HCT116 (cell line): Measurements from ENCODE around the gene RTTN. TPM values are rescaled to one million over a fixed set of nuclear protein-coding genes. Genes with fewer than 3 reads are reported as not detected.

Source experiments
- ATAC-seq: fragments of 200-7000 bp; cut with Tn5 transposase; 2 replicates; pipeline ENCODE4 v1.9.1; 2020; ENCODE audit warnings: mild to moderate bottlenecking, moderate library complexity
- BruUV-seq: library from RNA; stranded (reverse); fragments of 400-500 nt; replicated peaks from 2 replicates; lab custom pipeline; 2021; lab: Mats Ljungman, UMichigan
- CTCF ChIA-PET: fragments of 300-600 bp; sonication (Branson Sonifier 250); formaldehyde crosslinking; loops from one replicate; lab custom pipeline; 2021; ENCODE audit warnings: antibody characterized with exemption; lab: Charles Lee
- POLR2A ChIA-PET: fragments of 300-600, 350-600 bp; sonication (Branson Sonifier 250); formaldehyde crosslinking; loops from one replicate; lab custom pipeline; 2021; ENCODE audit warnings: antibody characterized with exemption; lab: Charles Lee
- RAD21 ChIA-PET, 2 experiments: fragments of 300-600 bp; sonication (Branson Sonifier 250); formaldehyde crosslinking; loops; one replicate each; lab custom pipeline; 2023; ENCODE audit warnings: low total read pairs in 2 of 2; ENCODE audit not compliant: uncharacterized antibody in 2 of 2, unreplicated experiment in 2 of 2, low non-redundant PET in 1 of 2; lab: Charles Lee
- DNase-seq: peaks from one replicate; pipeline ENCODE4 v3.0.0-alpha.2; 2010; ENCODE audit warnings: low read depth, low spot score
- H2AFZ ChIP-seq: fragments of 200-600 bp; shearing (Covaris generic), sonication (generic); 2 replicates; pipeline ENCODE4 v1.6.1; 2017; ENCODE audit warnings: low read depth, mixed run types, mixed read lengths, antibody characterized with exemption, low read length; ENCODE audit not compliant: poor library complexity, severe bottlenecking
- H3K27ac ChIP-seq: 2 replicates; pipeline ENCODE4 v1.5.1; 2012; ENCODE audit warnings: low read depth, low read length
- H3K27me3 ChIP-seq: fragments of 200-600 bp; sonication (generic); 2 replicates; pipeline ENCODE4 v1.6.1; 2016; ENCODE audit warnings: mixed run types, low read length, mixed read lengths; ENCODE audit not compliant: insufficient read depth
- H3K36me3 ChIP-seq, 2 experiments: fragments of 200-500 bp in 1 of 2; fragments of 200-600 bp in 1 of 2; sonication (Bioruptor generic) in 1 of 2; sonication (generic) in 1 of 2; 2 replicates each; pipeline versions ENCODE4 v1.5.1 to v1.6.1; 2014 to 2016; ENCODE audit warnings: low read length in 2 of 2, inconsistent platforms in 1 of 2, mixed read lengths in 1 of 2, mixed run types in 1 of 2; ENCODE audit not compliant: insufficient read depth in 2 of 2, control insufficient read depth in 1 of 2
- H3K4me1 ChIP-seq, 2 experiments: fragments of 200-600 bp in 1 of 2; sonication (generic) in 1 of 2; 2 replicates each; pipeline versions ENCODE4 v1.5.1 to v1.6.1; 2012 to 2017; ENCODE audit warnings: low read length in 2 of 2, inconsistent platforms in 1 of 2, mild to moderate bottlenecking in 1 of 2, mixed read lengths in 1 of 2, mixed run types in 1 of 2, moderate library complexity in 1 of 2; ENCODE audit not compliant: insufficient read depth in 2 of 2, control insufficient read depth in 1 of 2
- H3K4me2 ChIP-seq: fragments of 200-600 bp; sonication (generic); 2 replicates; pipeline ENCODE4 v1.6.1; 2017; ENCODE audit warnings: mixed run types, low read length, mixed read lengths
- H3K4me3 ChIP-seq, 2 experiments: fragments of 200-600 bp in 1 of 2; sonication (generic) in 1 of 2; replicated peaks in 1 of 2; 2 replicates each; pipeline ENCODE4 v1.5.1; 2011 to 2016; ENCODE audit warnings: low read length in 2 of 2, control low read depth in 1 of 2, low read depth in 1 of 2, mild to moderate bottlenecking in 1 of 2, mixed read lengths in 1 of 2, mixed run types in 1 of 2
- H3K79me2 ChIP-seq: fragments of 200-600 bp; sonication (generic); 2 replicates; pipeline ENCODE4 v1.6.1; 2017; ENCODE audit warnings: mild to moderate bottlenecking, mixed run types, low read length, moderate library complexity, mixed read lengths; ENCODE audit not compliant: insufficient read depth
- H3K9ac ChIP-seq: fragments of 200-600 bp; sonication (generic); 2 replicates; pipeline ENCODE4 v1.6.1; 2016; ENCODE audit warnings: low read length, mixed read lengths
- H3K9me2 ChIP-seq: fragments of 200-600 bp; sonication (generic), shearing (Covaris generic); 2 replicates; pipeline ENCODE4 v1.6.1; 2017; ENCODE audit warnings: mixed run types, mild to moderate bottlenecking, moderate library complexity; ENCODE audit not compliant: insufficient read depth
- H3K9me3 ChIP-seq, 2 experiments: fragments of 200-500 bp in 1 of 2; fragments of 200-600 bp in 1 of 2; sonication (Bioruptor generic) in 1 of 2; sonication (generic) in 1 of 2; 2 replicates each; pipeline ENCODE4 v1.6.1; 2014 to 2017; ENCODE audit warnings: low read length in 2 of 2, mixed read lengths in 2 of 2, inconsistent platforms in 1 of 2, low read depth in 1 of 2, mild to moderate bottlenecking in 1 of 2, mixed run types in 1 of 2, moderate library complexity in 1 of 2; ENCODE audit not compliant: control insufficient read depth in 1 of 2, insufficient read depth in 1 of 2
- H4K20me1 ChIP-seq: fragments of 200-600 bp; sonication (generic), shearing (Covaris generic); 2 replicates; pipeline ENCODE4 v1.6.1; 2017; ENCODE audit warnings: mixed run types, mild to moderate bottlenecking, moderate library complexity; ENCODE audit not compliant: insufficient read depth
- ATF3 ChIP-seq: IDR thresholded peaks from 2 replicates; pipeline ENCODE4 v1.6.1; 2012
- EGR1 ChIP-seq: IDR thresholded peaks from 2 replicates; pipeline ENCODE4 v1.6.1; 2012; ENCODE audit warnings: low read depth
- ELF1 ChIP-seq: IDR thresholded peaks from 2 replicates; pipeline ENCODE4 v1.6.1; 2012; ENCODE audit warnings: low read depth, borderline replicate concordance
- EZH2 ChIP-seq: fragments of 200-600 bp; sonication (generic); IDR thresholded peaks from 2 replicates; pipeline ENCODE4 v1.6.1; 2017; ENCODE audit warnings: antibody characterized with exemption, mixed run types
- EZH2phosphoT487 ChIP-seq: fragments of 200-600 bp; IDR thresholded peaks from 2 replicates; pipeline ENCODE4 v1.6.1; 2018; ENCODE audit warnings: antibody characterized with exemption, borderline replicate concordance
- JUND ChIP-seq: IDR thresholded peaks from 2 replicates; pipeline ENCODE4 v1.6.1; 2012
- MAX ChIP-seq: IDR thresholded peaks from 2 replicates; pipeline ENCODE4 v1.6.1; 2012
- POLR2AphosphoS5 ChIP-seq: IDR thresholded peaks from 2 replicates; pipeline ENCODE4 v1.6.1; 2011; ENCODE audit warnings: mild to moderate bottlenecking, low read depth, low read length, moderate library complexity
- REST ChIP-seq: IDR thresholded peaks from 2 replicates; pipeline ENCODE4 v1.6.1; 2012; ENCODE audit warnings: low read depth
- SIN3A ChIP-seq: IDR thresholded peaks from 2 replicates; pipeline ENCODE4 v1.6.1; 2012; ENCODE audit warnings: low read depth
- SRF ChIP-seq: IDR thresholded peaks from 2 replicates; pipeline ENCODE4 v1.6.1; 2012; ENCODE audit warnings: low read depth
- YY1 ChIP-seq: IDR thresholded peaks from 2 replicates; pipeline ENCODE4 v1.6.1; 2011; ENCODE audit warnings: low read length, low read depth, moderate library complexity, mild to moderate bottlenecking; ENCODE audit not compliant: insufficient replicate concordance; ENCODE audit errors: extremely low read depth
- ZNF274 ChIP-seq: fragments of 200-500 bp; sonication (Bioruptor generic); IDR thresholded peaks from 2 replicates; pipeline ENCODE4 v1.6.1; 2014; ENCODE audit warnings: mild to moderate bottlenecking, low read depth, low read length, inconsistent platforms
- intact Hi-C: fragments of 100-400 bp; cut with micrococcal nuclease; formaldehyde crosslinking; loops from 2 replicates; pipeline ENCODE4 v1.10.0; 2022
- total RNA-seq: library from RNA; stranded (reverse); gene quantifications from one replicate; pipeline ENCODE4 v1.2.1, GENCODE V29; 2021; ENCODE audit not compliant: unreplicated experiment
- TF ChIP-seq, protein P1 (sequence below), 3 experiments: fragments of 200-600 bp in 1 of 3; sonication (generic) in 1 of 3; IDR thresholded peaks in 2 of 3; conservative IDR thresholded peaks in 1 of 3; 2 replicates each; pipeline ENCODE4 v1.5.1; 2012 to 2017; ENCODE audit warnings: low read depth in 2 of 3, low read length in 2 of 3, antibody characterized with exemption in 1 of 3, borderline replicate concordance in 1 of 3, control low read depth in 1 of 3, mild to moderate bottlenecking in 1 of 3, mixed read lengths in 1 of 3, mixed run types in 1 of 3, moderate library complexity in 1 of 3; ENCODE audit not compliant: insufficient read depth in 1 of 3

The RTTN gene
- total RNA-seq, 1 experiment from 2014 or later: 41.2 TPM

- TF ChIP-seq, protein P1, sequence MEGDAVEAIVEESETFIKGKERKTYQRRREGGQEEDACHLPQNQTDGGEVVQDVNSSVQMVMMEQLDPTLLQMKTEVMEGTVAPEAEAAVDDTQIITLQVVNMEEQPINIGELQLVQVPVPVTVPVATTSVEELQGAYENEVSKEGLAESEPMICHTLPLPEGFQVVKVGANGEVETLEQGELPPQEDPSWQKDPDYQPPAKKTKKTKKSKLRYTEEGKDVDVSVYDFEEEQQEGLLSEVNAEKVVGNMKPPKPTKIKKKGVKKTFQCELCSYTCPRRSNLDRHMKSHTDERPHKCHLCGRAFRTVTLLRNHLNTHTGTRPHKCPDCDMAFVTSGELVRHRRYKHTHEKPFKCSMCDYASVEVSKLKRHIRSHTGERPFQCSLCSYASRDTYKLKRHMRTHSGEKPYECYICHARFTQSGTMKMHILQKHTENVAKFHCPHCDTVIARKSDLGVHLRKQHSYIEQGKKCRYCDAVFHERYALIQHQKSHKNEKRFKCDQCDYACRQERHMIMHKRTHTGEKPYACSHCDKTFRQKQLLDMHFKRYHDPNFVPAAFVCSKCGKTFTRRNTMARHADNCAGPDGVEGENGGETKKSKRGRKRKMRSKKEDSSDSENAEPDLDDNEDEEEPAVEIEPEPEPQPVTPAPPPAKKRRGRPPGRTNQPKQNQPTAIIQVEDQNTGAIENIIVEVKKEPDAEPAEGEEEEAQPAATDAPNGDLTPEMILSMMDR (IDR thresholded peaks at IDR 0.05 in 2 of 3, conservative IDR thresholded peaks at IDR 0.05 in 1 of 3; ENCODE audit: borderline replicate concordance in 1 of 3, insufficient read depth in 1 of 3, low read depth in 2 of 3, low read length in 2 of 3): no peak
- TF ChIP-seq, all 23 proteins: peak for 15
Measured at GRCh38 chr18:70181015-70181414, 24.5 kb downstream of the RTTN start (continued).

GRCh38 chr18:70176537-70176936, 28.9 kb downstream of the RTTN start:
- Histone ChIP-seq H2AFZ (no peak overlapping the region), H3K79me2 (peaks cover 73% of the 10 kb centered on the region), H4K20me1 (no peaks in the 10 kb centered on the region), H3K27me3 (no peaks in the 10 kb centered on the region), H3K4me3 (no peak overlapping the region), H3K4me1 (peaks cover 33 to 39% of the 10 kb centered on the region in 2 experiments), H3K9ac (no peak overlapping the region), H3K9me2 (no peaks in the 10 kb centered on the region), H3K36me3 (peaks cover 0 to 12% of the 10 kb centered on the region in 2 experiments; a peak in 1 of 4 replicates), H3K4me2 (no peak overlapping the region), H3K27ac (no peak overlapping the region), H3K9me3 (no peaks in the 10 kb centered on the region)
- intact Hi-C loops: no loop called here
- BruUV-seq: no TSS peak
- no peak for ATAC-seq
- CTCF ChIA-PET: no interaction called here
- POLR2A ChIA-PET: no interaction called here
- DNase-seq: no peak
- RAD21 ChIA-PET: no interaction called here
- TF ChIP-seq MAX: no peak
- no peak for TF ChIP-seq ZNF274
- no peak for TF ChIP-seq JUND
- no peak for TF ChIP-seq EZH2
- no peak for TF ChIP-seq SIN3A
- no peak for TF ChIP-seq YY1
- TF ChIP-seq REST: no peak
- TF ChIP-seq, protein P1 (IDR thresholded peaks at IDR 0.05 in 2 of 3, conservative IDR thresholded peaks at IDR 0.05 in 1 of 3; ENCODE audit: borderline replicate concordance in 1 of 3, insufficient read depth in 1 of 3, low read depth in 2 of 3, low read length in 2 of 3): no peak
- no peak for TF ChIP-seq EGR1
- TF ChIP-seq POLR2AphosphoS5: no peak
- no peak for TF ChIP-seq ELF1
- TF ChIP-seq EZH2phosphoT487: no peak
- no peak for TF ChIP-seq SRF
- no peak for TF ChIP-seq ATF3
